Mammary epithelial cell (primary cell): Measurements from ENCODE around the gene ANKRD34A.

Experiments used
- EZH2 ChIP-seq: IDR thresholded peaks from 2 replicates; pipeline ENCODE4 v1.6.1; 2012; ENCODE audit warnings: low read length, inconsistent platforms, borderline replicate concordance
- TF ChIP-seq, protein P1 (sequence below), 2 donors: IDR thresholded peaks in 1 of 2; conservative IDR thresholded peaks in 1 of 2; 2 replicates each; pipeline ENCODE4 v1.5.1; 2011 to 2012; ENCODE audit warnings: inconsistent platforms in 2 of 2, low read length in 2 of 2, mild to moderate bottlenecking in 2 of 2, control low read depth in 1 of 2, low read depth in 1 of 2; ENCODE audit not compliant: insufficient read depth in 1 of 2; ENCODE audit errors: extremely low read depth in 1 of 2

DNA sequence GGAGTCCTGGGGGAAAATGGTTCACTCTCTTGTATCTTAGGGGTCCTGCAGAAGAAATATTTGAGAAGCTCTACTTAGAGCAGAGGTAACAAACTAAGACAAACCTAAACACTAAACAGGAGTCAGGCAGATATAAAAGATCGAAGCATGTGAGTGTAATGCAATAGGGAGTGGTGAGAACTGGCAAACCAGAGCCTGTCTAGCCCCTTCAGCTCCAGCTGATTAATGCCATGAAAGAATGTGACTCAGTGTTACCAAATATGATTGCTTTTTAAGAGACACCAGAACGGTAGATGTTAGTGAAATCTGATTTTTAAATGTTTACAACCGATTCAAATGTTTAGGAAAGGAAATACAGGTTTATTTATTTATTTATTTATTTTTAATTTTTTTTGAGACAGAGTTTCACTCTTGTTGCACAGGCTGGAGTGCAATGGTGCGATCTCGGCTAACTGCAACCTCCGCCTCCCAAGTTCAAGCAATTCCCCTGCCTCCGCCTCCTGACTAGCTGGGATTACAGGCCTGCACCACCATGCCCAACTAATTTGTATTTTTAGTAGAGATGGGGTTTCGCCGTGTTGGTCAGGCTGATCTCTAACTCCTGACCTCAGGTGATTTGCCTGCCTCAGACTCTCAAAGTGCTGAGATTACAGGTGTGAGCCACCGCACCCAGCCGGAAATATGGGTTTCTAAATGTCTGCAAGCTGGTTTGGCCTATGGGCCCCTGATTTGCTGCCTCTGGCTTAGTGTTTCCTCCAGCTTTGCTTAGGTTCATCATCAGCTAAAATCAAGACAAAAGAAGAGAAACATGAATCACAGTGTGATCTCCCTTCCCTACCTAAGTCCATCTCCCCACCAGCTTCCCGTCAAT, 19.8 kb upstream of the ANKRD34A start:
- TF ChIP-seq, protein P1, sequence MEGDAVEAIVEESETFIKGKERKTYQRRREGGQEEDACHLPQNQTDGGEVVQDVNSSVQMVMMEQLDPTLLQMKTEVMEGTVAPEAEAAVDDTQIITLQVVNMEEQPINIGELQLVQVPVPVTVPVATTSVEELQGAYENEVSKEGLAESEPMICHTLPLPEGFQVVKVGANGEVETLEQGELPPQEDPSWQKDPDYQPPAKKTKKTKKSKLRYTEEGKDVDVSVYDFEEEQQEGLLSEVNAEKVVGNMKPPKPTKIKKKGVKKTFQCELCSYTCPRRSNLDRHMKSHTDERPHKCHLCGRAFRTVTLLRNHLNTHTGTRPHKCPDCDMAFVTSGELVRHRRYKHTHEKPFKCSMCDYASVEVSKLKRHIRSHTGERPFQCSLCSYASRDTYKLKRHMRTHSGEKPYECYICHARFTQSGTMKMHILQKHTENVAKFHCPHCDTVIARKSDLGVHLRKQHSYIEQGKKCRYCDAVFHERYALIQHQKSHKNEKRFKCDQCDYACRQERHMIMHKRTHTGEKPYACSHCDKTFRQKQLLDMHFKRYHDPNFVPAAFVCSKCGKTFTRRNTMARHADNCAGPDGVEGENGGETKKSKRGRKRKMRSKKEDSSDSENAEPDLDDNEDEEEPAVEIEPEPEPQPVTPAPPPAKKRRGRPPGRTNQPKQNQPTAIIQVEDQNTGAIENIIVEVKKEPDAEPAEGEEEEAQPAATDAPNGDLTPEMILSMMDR (conservative IDR thresholded peaks at IDR 0.05 in 1 of 2, IDR thresholded peaks at IDR 0.05 in 1 of 2; ENCODE audit: extremely low read depth in 1 of 2, insufficient read depth in 1 of 2, low read depth in 1 of 2, low read length in 2 of 2), result no peak
- TF ChIP-seq EZH2, result no peak
